Activated CD8-positive, alpha-beta memory T cell treated with anti-CD3 and anti-CD28 coated beads, Interleukin-2, amount 50 U/mL, for 24 hours (primary cell): ENCODE results near the gene MRPL18.
"Not testable (repeated sequence)": the region's sequence is repeated elsewhere in the genome, so short reads cannot be mapped to it uniquely, and the experiment has no call there.

Source experiments
- DNase-seq: peaks from one replicate; pipeline ENCODE4 v3.0.0-alpha.2; 2020; ENCODE audit errors: extremely low read depth

The MRPL18 gene

DNA sequence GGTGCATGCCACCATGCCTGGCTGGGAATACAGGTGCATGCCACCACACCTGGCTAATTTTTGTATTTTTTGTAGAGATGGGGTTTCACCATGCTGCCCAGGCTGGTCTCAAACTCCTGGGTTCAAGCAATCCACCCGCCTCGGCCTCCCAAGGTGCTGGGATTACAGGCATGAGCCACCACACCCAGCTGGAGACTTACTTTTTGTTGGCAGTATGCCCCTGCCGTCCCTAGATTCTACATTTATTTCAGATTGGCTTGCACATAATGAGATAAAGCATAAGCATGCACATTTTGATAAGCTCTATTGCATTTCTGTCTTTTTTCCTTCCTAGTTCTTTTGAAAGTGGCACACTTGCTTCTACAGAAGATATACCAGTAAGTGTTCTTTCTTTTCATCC lies 26.5 kb downstream of the MRPL18 start:
- DNase-seq: not testable (repeated sequence)

DNA sequence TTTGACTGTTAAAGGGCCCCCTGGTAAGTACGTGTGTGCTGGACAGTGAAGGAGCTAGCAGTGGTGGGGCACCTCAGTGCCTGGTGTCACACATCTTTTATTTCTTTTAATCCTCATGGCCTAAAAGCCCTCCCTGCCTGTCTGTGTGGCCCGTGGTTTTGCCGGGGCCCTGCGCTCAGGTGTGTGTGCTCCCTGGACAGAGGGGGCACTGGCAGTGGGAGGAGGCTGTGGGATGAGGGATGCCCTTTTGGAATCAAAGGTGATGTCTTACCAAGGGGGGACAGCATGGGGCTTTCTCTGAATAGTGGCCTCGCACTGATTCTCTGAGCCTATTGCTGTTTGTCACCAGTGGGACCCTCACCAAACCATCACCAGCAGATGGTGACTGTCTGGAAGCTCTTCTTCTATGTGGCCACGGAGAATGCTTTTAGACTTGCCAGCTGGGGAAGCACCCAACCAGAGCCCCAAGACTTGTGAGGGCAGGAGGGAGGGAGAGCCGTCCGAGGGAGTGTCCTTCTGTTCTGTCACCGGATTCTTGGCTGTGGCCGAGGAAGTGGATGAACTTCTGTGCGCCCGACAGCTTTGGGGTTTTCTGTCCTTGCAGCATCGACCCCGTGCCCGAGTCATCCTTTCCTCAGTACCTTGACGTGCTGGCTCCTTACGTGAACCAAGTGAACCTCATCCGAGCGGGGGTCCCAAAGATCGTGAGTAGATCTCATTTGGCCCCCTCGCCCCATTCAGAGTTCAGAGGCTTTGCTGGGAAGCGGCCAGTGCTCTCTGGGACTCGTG lies 27.9 kb downstream of the MRPL18 start:
- DNase-seq: no peak

- DNase-seq: no peak
Measured at GRCh38 chr6:159819098-159819497, 28.8 kb downstream of the MRPL18 start.

GRCh38 chr6:159819932-159820640 lies 29.8 kb downstream of the MRPL18 start:
- no peak for DNase-seq

DNA sequence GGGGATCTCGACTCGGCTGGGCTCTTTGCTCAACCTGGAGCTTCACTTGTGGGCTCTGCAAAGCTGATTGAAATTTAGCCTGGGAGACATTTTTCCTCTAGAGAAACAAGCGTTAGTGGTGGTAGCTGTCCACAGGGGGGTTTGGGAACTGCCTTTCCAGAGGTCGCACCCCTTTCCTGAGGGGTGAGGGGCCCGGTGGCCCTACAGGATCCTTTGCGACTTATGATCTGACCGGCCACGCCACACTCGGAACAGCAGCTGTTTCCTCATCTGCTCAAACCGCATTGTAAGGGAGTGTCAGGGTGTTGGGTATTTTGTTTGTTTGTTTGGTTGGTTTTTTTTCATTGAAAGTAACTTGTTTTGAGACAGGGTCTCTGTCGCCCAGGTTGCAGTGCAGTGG lies 30.9 kb downstream of the MRPL18 start:
- DNase-seq: no peak

DNA sequence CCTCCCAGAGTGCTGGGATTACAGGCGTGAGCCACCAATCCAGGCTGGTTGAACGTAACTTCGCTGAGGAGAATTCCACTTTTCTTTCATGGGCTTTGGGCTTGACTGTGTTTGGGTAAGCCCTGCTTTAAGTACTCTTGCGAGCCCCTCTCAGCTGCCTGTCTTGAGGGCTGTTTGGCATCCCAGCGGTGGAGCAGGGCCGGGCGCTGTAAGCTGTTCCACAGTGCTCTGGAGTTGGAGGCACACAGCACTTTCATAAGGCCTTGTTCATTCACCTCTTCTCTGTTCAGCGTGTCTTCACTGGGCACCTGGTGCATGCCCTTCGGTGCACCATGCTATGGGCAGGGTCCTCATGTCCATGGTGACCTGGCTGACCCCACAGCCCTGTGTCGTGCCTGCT lies 31.5 kb downstream of the MRPL18 start:
- DNase-seq: no peak

GRCh38 chr6:159823953-159824352 lies 33.7 kb downstream of the MRPL18 start:
- no peak for DNase-seq

DNA sequence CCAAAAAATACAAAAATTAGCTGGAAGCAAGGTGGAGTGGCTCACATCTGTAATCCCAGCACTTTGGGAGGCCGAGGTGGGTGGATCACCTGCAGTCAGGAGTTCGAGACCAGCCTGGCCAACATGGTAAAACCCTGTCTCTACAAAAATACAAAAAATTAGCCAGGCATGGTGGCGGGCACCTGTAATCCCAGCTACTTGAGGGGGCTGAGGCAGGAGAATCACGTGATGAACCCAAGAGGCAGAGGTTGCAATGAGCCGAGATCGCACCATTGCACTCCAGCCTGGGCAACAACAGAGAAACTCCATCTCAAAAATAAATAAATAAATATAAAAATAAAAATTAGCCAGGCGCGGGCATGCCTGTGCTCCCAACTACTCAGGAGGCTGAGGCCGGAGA lies 34.4 kb downstream of the MRPL18 start:
- DNase-seq: not testable (repeated sequence)

- no peak for DNase-seq
Measured at GRCh38 chr6:159826004-159826403, 35.7 kb downstream of the MRPL18 start.

DNA sequence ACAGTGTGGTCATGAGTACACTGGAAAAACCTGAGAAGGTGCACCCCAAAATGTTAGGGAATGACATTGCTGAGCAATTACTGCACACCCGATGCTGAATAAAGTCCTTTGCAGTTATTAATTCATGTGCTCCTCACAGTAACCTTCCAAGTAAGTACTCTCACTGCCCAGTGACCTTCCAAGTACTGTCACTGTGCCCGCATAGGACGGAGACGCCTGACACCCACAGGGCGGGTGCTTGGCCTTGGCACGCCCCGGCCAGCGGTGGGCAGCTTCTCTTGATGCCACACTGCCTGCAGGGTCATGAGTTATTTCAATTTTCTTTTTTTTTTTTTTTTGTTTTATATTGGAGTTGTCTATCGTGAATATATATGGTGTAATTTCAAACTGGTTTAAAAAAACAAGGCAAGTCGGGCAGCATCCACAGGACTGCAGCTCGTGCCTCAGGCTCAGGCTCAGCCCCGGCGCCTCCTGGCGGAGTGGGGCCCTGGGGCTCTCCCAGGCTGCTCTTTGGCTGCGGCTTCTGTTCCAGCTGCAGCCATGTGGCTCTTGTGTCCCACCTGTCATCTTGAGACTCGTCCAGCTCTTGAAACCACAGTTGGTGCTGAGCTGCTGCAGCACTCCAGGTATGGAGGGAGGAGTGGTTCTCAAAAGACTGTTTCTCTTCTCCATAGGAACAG lies 36.8 kb downstream of the MRPL18 start:
- DNase-seq: no peak

DNA sequence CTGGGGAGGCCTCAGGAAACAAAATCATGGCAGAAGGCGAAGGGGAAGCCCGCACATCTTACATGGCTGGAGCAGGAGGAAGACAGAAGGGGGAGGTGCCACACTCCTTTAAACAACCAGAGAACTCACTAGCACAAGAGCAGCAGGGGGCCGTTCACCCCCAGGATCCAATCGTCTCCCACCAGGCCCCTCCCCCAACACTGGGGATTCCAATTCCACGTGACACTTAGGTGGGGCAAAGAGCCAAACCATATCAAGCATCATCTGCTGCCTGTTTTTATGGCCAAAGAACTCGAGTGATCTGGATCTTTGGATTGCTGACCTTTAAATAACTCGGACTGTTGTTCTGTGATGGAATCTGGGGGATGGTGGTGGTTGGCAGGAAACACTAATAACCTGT lies 37.8 kb downstream of the MRPL18 start:
- no peak for DNase-seq

GRCh38 chr6:159829526-159829925 lies 39.3 kb downstream of the MRPL18 start:
- DNase-seq: no peak

DNA sequence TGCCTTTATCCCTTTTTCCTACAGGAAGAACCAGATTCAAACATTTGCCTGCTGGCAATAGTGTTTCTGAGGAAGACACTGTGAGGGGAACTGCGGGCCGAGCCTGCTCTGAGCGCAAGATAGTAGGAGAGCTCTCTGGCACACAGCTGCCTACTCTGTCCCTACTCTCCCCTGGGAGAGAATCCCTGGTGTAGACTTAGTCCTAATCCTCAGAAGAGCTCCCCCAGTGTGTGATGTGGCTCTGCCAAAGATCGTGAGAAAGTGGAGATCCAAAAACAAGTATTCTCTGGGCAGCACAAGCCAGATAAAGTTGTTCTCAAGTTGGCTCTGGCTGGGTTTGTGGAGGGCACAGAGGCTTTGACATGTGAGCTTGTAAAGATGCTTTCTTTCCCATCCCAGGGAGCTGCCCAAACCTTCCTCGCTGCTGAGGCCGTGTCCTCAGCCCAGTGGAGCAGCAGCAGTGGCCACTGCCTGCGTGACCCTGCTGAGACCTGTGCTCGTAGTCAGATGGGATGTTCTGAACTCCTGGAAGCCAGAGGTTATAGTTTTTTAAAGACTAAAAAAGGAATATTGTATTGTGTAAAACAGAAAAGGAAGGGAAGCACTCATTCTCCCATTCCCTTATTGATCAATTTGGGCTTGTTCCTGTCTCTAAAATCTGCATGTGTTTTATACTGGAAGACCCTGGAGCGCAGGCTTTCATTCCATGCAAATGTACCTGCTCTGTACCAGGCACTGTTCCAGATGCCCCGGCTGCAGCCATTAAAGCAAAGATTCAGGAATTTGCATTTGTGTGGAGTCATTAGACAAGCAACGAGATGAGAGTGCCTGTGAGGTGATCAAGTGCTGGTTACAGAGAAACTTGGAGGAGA lies 40.5 kb downstream of the MRPL18 start:
- DNase-seq: no peak

DNA sequence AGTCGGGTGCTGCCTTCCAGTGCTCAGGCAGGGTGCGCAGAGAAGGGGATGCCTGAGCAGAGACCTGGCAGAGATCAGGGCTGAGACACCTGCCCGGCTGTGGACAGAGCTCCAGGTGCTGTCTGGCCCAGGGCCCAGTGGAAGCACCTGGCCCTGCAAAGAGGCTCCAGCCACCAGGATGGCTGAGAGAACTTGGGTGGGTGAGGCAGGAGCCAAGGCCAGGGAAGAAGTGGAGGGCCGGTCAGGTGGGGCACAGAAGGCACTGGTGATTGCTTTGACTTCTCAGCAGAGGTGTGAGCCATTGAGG lies 41.1 kb downstream of the MRPL18 start:
- no peak for DNase-seq

DNA sequence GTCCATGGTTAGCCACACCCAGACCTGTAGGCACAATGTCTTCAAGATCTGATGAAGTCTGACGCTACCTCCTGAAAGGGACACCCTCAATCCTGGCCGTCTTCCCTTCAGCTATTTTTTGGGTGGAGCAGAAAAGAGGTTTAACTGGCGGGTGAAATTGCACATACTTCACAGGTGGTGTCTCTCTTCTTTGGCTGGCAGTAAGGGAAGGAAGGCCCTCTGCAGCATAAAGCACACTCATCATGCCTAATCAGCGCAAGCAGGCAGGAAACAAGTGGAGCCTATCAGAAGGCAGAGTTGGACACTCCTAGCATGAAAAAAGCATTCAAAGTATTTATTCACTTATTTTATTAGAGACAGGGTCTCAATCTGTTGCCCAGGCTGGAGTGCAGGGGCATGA lies 42.7 kb downstream of the MRPL18 start:
- DNase-seq: no peak

GRCh38 chr6:159833556-159833955 lies 43.3 kb downstream of the MRPL18 start:
- DNase-seq: no peak

DNA sequence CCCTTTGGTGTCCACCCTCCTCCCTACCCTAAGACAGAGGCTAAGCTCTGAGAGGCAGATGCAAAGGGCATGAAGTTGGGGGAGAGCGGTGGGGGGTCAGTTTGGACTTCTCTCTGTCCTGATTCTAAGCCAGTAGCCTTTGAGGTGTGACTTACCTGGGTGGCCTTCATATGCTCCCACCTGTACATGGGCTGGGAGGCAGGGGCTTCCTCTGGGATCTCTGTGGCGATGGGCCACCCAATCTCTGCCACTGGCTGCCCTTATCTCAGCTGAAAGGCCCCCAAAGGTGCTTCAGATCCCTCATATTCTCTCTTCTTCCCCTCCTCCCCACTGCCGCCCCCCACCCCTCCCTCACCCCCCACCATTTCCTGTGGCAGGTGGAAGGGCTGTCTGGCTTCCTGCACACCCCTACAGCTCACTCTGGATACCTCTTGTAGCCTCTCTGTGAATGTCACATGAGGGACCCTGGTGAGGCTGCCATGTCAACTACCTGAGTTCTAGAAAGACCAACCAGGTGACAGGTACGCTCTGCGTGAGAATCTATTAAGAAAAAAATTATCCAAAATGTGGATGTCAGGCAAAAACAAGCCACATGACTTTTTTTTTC lies 43.8 kb downstream of the MRPL18 start:
- no peak for DNase-seq

DNA sequence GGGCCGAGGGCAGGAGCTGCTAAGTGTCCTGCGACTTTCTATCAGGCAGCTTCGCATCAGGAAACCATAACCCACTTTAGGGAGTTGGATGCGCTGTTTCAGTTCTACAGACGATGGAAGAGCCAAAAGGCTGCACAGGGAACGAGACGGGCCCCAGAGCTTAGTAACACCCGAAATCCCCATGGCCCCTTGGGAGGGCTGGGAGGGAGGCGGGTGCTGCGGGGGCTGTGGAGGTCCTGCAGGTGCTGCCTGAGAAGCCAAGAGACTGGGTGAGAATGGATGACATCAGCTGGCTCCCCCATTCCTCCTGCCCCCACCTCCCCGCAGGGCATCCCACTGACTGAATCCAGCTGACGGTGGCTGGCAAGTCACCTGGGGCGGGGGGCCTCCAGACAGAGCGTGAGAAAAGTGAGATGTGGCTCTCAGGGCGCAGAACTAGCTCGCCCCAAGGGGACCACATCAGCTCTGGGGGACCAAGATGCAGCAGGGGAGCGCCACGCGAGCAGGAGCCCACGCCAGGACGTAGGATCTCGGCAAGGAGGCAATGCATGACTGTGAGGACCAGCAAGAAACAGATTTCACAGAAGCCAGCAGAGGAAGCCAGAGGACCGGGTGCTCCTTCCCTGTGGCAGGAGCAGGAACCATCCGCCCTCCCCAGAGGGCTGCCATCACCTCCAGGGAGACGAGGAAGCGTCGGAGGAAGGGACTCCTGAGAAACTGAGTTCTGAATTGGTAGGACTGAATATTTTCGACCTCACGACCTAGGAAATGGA lies 46.6 kb downstream of the MRPL18 start:
- DNase-seq: no peak

DNA sequence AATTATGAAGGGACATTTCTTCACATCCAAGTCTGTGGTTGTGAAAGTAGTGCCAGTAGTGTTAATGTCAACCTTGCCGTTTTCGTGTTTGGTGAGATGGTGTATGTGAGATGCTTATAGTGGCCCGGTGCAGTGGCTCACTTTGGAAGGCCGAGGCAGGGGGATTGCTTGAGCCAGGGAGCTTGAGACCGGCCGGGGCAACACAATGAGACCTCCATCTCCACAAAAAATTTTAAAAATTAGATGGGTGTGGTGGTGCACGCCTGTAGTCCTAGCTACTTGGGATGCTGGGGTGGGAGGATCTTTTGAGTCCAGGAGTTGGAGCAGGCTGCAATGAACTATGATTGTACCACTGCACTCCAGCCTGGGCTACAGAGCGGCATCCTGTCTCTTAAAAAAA lies 47.2 kb downstream of the MRPL18 start:
- no peak for DNase-seq

DNA sequence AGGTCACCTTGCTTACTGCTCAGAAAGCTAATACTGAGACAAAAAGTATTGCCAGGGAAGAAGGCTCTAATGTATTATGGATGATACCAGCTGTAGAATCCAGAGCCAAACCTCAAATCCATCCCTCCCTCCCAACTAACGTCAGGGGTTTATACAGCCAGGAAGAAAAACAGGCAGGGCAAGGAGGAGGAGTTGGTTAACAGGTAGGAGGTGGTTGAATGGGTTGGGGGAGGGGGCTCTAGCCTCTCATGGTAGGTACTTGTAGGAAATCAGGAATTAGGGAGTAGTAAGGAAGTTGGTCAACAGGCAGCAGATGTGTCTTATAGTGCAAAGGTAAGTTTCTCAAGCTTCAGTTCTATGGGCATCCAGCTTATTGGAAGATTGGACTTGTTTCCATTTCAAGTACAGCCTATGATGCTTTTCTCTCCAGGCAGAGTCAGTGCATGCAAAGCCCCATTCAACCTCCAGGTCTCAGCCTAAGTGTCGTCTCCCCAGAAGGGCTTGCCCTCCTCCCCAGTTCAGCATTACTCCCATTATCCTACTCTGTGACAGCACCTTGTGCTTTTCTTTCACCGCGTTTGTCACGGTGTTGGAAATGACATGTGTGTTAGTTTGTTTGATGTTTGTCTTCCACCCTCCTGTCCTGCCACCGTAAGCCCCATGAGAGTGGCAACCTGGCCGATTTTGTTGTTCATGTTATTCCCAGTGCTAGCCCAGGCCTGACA lies 47.9 kb downstream of the MRPL18 start:
- DNase-seq: no peak
